K562 (cell line): Measurements from ENCODE around the gene HMOX2. TPM values are rescaled to one million over a fixed set of nuclear protein-coding genes. Genes with fewer than 3 reads are reported as not detected.

Source experiments
- FOS ChIP-seq: IDR thresholded peaks from 3 replicates; pipeline ENCODE4 v1.6.1; 2011; ENCODE audit not compliant: insufficient read length; ENCODE audit errors: extremely low read depth
- GABPA ChIP-seq: fragments of 200-800 bp; sonication (Bioruptor generic); conservative IDR thresholded peaks from 2 replicates; pipeline ENCODE4 v1.6.1; 2016; ENCODE audit warnings: low read depth, missing genetic modification characterization, missing compliant biosample characterization
- JUND ChIP-seq, 2 experiments: IDR thresholded peaks; 2 replicates in 1 of 2; 3 replicates in 1 of 2; pipeline ENCODE4 v1.6.1; 2011; ENCODE audit warnings: borderline replicate concordance in 2 of 2, low read depth in 2 of 2, low read length in 2 of 2, improper control_type of control experiment in 1 of 2, missing biosample characterization in 1 of 2, missing genetic modification characterization in 1 of 2, missing genetic modification reagents in 1 of 2
- KDM1A ChIP-seq, 2 experiments: fragments of 450-650 bp; IDR thresholded peaks; 2 replicates each; pipeline ENCODE4 v1.6.1; 2016; ENCODE audit warnings: mild to moderate bottlenecking in 2 of 2
- NCOA2 ChIP-seq, 2 experiments: fragments of 450-650 bp; IDR thresholded peaks; 2 replicates each; pipeline ENCODE4 v1.6.1; 2018; ENCODE audit warnings: mild to moderate bottlenecking in 2 of 2, moderate library complexity in 1 of 2; ENCODE audit not compliant: partially characterized antibody in 2 of 2
- ZNF232 ChIP-seq: sonication (generic); formaldehyde crosslinking; IDR thresholded peaks from 2 replicates; pipeline ENCODE4 v1.8.0; 2022; ENCODE audit warnings: mild to moderate bottlenecking, missing genetic modification reagents
- ZNF347 ChIP-seq: fragments of 450-650 bp; formaldehyde crosslinking; IDR thresholded peaks from 2 replicates; pipeline ENCODE4 v1.4.0; 2020; ENCODE audit warnings: low read depth, mild to moderate bottlenecking, moderate library complexity
- ZNF77 ChIP-seq: fragments of 250-450 bp; sonication (Bioruptor Pico); IDR thresholded peaks from 2 replicates; pipeline ENCODE4 v1.5.0; 2020
- ZNF780A ChIP-seq: fragments of 250-450 bp; sonication (Bioruptor Pico); IDR thresholded peaks from 2 replicates; pipeline ENCODE4 v1.5.0; 2021; ENCODE audit warnings: mild to moderate bottlenecking
- polyA plus RNA-seq, 8 experiments: library from polyadenylated mRNA; depleted of rRNA in 4 of 8; stranded (reverse) in 5 of 8; unstranded in 3 of 8; fragments of >200 nt; fragmentation: Nextera tagmentation in 2 of 8; fragmentation: Illumina TruSeq in 1 of 8; extraction: Ambion mirVana in 2 of 8; extraction: Trizol in 1 of 8; gene quantifications; 2 replicates each; pipeline versions ENCODE4 v1.2.1 to v1.2.3, GENCODE V29; 2011 to 2014; ENCODE audit warnings: inconsistent platforms in 1 of 8, missing spikeins in 1 of 8
- total RNA-seq, 7 experiments: library from RNA; depleted of rRNA in 6 of 7; stranded (reverse); fragments of >200 nt in 6 of 7; fragmentation: Illumina TruSeq in 2 of 7; extraction: Trizol in 2 of 7; gene quantifications; 2 replicates each; pipeline versions ENCODE4 v1.2.1 to v1.2.3, GENCODE V29; 2011 to 2021; ENCODE audit warnings: low replicate concordance in 1 of 7
- TF ChIP-seq, protein P1 (sequence below), 2 experiments: IDR thresholded peaks in 1 of 2; conservative IDR thresholded peaks in 1 of 2; 2 replicates each; pipeline ENCODE4 v1.6.1; 2016; ENCODE audit warnings: low read depth in 2 of 2, mild to moderate bottlenecking in 1 of 2, missing compliant biosample characterization in 1 of 2, missing genetic modification characterization in 1 of 2, moderate library complexity in 1 of 2
- TF ChIP-seq, protein P2 (sequence below), 2 experiments: fragments of 450-650 bp; IDR thresholded peaks; 2 replicates each; pipeline ENCODE4 v1.6.1; 2016

Gene HMOX2
- total and polyA plus RNA-seq, 9 of the 15 experiments (the other 6 are each of a cell fraction or from before 2014, with no cell fraction given) = 26.8 to 87.4 (median 57.4) TPM

DNA sequence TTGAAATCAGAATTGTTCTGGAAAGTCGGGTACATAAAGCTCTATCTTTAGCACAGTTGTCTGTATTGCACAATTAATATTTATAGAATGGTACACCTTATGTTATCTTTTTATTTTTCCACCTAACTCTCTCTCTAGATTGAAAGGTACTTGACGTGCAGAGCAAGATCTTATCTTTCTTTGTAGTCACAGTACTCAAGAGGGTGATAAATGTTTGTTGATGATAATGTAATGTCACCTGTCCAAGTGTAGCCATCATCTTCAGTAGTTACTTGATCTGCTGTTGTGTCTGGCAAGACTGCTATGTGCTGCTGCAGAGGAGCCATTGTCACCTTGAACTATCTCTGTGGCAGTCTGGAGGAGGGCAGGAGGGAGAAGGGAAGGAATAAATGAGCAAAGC lies 5.3 kb downstream of the HMOX2 start (continued):
- TF ChIP-seq ZNF347 = no peak
- TF ChIP-seq GABPA (tag) = no peak
- TF ChIP-seq JUND (IDR thresholded peaks at IDR 0.05; ENCODE audit: borderline replicate concordance, low read depth, low read length) = no peak
- TF ChIP-seq JUND (tag; IDR thresholded peaks at IDR 0.05; ENCODE audit: borderline replicate concordance, low read depth, low read length) = no peak
- no peak for TF ChIP-seq ZNF77 (CRISPR knock-in tag)
- TF ChIP-seq FOS = no peak
- TF ChIP-seq, protein P1, sequence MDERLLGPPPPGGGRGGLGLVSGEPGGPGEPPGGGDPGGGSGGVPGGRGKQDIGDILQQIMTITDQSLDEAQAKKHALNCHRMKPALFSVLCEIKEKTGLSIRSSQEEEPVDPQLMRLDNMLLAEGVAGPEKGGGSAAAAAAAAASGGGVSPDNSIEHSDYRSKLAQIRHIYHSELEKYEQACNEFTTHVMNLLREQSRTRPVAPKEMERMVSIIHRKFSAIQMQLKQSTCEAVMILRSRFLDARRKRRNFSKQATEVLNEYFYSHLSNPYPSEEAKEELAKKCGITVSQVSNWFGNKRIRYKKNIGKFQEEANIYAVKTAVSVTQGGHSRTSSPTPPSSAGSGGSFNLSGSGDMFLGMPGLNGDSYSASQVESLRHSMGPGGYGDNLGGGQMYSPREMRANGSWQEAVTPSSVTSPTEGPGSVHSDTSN (CRISPR knock-in tag; IDR thresholded peaks at IDR 0.05; ENCODE audit: low read depth) = no peak
- TF ChIP-seq, protein P1 (tag; conservative IDR thresholded peaks at IDR 0.05; ENCODE audit: low read depth) = 0 out of 2 replicates have a peak, but pooled peaks have one; percentile 8
- TF ChIP-seq, protein P2, sequence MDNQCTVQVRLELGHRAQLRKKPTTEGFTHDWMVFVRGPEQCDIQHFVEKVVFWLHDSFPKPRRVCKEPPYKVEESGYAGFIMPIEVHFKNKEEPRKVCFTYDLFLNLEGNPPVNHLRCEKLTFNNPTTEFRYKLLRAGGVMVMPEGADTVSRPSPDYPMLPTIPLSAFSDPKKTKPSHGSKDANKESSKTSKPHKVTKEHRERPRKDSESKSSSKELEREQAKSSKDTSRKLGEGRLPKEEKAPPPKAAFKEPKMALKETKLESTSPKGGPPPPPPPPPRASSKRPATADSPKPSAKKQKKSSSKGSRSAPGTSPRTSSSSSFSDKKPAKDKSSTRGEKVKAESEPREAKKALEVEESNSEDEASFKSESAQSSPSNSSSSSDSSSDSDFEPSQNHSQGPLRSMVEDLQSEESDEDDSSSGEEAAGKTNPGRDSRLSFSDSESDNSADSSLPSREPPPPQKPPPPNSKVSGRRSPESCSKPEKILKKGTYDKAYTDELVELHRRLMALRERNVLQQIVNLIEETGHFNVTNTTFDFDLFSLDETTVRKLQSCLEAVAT (IDR thresholded peaks at IDR 0.05) = no peak
- TF ChIP-seq ZNF780A (CRISPR knock-in tag) = no peak
- no peak for TF ChIP-seq KDM1A (IDR thresholded peaks at IDR 0.05)
- no peak for TF ChIP-seq ZNF232 (CRISPR knock-in tag)
- no peak for TF ChIP-seq NCOA2 (IDR thresholded peaks at IDR 0.05; ENCODE audit: partially characterized antibody in 2 of 2)
